NCI-H526 (cell line): ENCODE data around the gene RAET1E.
"Not testable (repeated sequence)": the region's sequence is repeated elsewhere in the genome, so short reads cannot be mapped to it uniquely, and the experiment has no call there.

Source experiments
- DNase-seq, 2 experiments: peaks; one replicate each; lab custom pipeline; 2025; lab: John Stamatoyannopoulos, UW

RAET1E gene

GRCh38 chr6:149927025-149927424 lies 29.1 kb upstream of the RAET1E start:
- not testable (repeated sequence) for DNase-seq

DNA sequence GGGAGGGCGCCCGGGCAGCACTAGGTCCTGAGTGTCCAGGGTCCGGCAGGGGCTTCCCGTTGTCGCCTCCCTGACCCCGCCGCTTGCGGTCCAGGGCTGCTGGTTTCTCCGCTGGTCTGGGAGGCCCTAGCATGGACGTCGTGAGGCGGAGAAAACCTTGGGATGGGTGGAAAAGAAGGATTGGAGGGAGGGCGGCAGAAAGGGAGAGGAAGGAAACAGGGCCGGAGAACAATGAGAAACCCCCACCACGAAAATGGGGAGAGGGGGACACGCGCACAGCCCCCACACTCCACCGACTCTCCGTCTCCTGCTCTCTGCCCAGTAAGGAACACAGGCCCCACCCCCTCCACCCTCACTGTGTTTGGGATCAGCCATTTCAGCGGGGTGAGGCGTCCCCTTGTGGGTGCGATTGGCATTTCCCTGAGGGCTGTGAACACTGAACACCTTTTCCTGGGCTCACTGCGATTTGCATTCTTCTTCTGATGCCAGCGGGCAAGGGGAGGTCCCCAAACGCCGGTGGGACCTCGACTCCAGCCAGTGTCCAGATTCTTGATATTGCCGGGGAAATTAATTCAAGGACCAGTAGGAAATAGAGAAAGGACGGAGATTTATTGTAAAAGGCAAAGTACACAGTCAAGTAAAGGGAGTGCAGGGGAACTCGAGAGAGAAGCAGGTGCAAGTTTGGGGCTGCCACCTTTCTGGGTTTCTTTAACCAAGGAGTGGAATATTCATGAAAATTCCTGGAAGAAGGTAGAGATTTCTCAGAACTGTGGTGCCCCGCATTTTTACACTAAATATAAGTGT lies 28.3 kb upstream of the RAET1E start:
- peak; percentile 64 to 92 for DNase-seq

GRCh38 chr6:149925253-149925973 lies 27.5 kb upstream of the RAET1E start:
- peak in 1 of 2 experiments; percentile 51 for DNase-seq

GRCh38 chr6:149924933-149925252 lies 27.0 kb upstream of the RAET1E start:
- no peak for DNase-seq

DNA sequence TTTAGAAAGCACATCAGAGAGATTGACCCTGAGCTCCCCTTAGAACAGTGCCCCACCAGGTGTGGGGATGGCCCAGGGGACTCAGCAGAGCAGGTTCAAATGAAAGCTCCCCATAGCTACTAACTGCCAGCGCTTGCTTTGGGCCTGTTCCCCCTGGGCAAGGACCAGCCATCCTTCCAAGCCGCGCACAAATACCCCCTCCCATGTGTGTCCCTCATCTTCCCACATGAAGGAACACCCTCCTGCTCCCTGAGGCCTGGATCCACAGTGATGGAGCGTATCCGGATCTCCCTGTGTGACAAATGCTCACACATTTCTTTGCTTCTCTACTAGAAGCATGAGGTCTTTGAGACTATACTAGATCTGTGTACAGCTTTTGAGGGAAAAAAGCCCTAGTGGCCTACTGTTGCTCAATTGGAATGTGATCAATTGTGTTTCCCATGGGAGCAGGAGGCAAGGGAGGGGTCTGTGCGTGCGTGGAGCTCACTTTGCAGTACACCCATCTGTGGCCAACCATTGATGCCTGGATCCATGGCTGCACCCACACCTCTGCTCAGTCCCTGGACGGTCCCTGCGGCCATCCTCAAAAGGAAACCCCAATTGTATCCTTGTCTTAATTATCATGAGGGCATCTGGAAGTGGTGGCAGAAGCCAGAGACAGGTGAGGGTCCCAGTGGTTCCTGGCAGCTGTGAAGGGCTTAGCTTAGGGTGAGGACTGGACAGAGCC lies 26.5 kb upstream of the RAET1E start:
- DNase-seq = no peak

- no peak for DNase-seq
These were observed 25.5 kb upstream of the RAET1E start for GRCh38 chr6:149923327-149923986.

DNA sequence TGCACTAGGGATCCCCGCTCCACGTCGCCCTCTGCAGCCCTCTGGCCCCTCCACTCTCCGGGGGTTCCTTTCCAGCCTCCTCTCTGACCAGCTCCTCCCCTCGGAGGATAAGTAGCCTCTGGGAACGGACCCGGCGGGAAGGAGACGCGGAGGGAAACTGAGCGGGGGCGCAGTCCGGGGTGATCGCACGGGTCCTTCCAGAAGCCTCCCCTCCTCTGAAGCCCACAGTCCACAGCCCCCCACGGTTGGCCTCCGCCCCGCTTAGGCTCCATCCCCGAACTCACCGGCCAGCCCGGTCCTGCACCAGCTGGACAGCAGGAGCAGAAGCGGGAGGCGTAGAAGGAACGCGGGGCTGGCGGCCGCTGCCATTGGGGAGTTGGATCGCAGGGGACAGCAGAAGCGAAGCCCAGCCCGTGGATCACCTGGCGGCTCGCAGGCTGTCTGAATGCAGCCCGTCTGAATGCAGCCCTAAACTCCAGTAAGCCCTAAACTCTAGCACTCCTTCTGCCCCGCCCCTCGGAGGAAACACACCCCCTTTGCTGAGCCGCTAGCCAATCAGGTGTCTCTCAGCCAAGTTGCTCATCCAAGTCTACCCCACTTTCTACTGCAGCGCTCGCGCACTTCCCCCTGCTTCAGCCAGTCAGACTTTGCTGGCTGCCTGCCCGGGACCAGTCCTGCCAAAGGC lies 24.9 kb upstream of the RAET1E start, which contains the start of gene RAET1G:
Gene RAET1G (minus strand): TSS at position 480 of the 685 bp plus-strand sequence. CDS start 111 bp downstream, at position 369.
- DNase-seq = peak; percentile 85 to 91

GRCh38 chr6:149922091-149922490 lies 24.2 kb upstream of the RAET1E start:
- not testable (repeated sequence) for DNase-seq

DNA sequence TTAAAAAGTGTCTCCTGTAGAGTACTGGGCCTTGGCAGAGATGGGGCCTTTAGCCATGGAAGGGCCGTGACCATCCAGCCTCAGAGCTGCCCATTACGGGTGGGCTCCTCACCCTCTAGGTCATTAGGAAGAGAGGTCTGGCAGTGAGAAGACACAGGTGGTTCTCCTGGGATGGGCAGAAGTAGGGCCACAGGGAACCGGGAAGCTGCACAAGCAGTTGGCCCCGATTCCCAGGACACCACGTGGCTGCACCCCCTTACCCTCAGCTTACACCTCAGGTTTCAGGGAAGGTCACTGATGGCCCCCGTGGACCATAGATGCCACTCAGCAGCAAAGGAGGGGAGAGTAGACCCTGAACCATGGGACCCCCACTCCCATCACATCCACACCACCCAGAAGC lies 23.4 kb upstream of the RAET1E start:
- DNase-seq = no peak

DNA sequence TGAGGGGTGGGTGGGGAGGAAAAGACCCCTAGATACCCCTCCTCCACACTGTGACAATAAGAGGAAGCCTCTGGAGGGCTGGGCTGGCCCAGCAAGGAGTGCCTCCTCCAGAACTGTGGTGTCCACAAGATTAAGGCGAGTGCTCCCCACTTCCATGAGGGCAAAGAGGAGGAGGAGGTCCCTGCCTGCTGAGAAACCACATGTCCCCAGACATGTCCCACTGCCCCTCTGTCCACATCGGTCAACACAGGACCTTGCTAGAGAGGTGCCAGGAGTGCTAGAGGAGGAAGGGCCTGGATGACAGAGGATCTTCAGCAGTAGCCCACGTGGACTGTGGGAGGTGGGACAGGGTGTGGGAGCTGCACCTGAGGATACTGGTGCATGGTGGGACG lies 21.9 kb upstream of the RAET1E start:
- no peak for DNase-seq

GRCh38 chr6:149919126-149919833 lies 21.4 kb upstream of the RAET1E start:
- not testable (repeated sequence) for DNase-seq

DNA sequence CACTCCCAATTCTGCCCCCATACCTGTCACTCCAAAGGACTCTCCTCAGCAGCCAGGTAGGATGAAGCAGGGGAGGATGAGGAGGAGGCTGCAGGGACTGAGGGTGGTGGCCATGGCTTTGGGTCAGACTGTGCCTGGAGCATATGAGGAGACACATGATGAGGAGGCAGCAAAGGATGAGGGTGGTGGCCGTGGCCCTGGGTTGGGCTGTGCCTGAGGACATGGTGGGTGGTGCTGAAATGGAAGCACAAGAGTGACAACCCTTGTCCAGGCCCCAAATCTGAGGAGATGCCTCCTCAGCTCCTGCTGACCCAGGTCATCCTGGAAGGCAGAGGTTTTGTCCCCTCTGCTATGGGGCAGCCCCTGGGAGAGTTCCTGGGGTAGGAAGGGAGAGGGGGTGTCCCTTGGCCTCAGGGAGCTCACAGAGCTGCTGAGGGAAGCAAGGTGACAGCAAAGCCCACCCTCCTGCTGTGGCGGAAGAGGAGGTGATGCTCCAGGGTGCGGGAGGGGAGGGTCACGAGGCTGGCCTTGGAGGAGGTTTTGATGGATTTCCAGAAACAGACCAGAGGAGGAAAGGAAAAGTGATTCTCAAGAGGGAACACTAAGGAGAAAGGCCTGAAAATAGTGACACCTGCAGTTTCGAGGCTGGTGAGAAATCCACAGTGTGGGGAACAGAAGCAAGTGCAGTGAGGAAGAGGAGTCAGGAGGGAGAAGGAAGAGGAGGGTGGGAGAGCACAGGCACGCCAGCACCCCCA lies 20.4 kb upstream of the RAET1E start:
- DNase-seq = no peak

GRCh38 chr6:149917679-149918078 lies 19.8 kb upstream of the RAET1E start:
- DNase-seq = no peak

GRCh38 chr6:149915970-149916865 lies 18.3 kb upstream of the RAET1E start:
- no peak for DNase-seq

DNA sequence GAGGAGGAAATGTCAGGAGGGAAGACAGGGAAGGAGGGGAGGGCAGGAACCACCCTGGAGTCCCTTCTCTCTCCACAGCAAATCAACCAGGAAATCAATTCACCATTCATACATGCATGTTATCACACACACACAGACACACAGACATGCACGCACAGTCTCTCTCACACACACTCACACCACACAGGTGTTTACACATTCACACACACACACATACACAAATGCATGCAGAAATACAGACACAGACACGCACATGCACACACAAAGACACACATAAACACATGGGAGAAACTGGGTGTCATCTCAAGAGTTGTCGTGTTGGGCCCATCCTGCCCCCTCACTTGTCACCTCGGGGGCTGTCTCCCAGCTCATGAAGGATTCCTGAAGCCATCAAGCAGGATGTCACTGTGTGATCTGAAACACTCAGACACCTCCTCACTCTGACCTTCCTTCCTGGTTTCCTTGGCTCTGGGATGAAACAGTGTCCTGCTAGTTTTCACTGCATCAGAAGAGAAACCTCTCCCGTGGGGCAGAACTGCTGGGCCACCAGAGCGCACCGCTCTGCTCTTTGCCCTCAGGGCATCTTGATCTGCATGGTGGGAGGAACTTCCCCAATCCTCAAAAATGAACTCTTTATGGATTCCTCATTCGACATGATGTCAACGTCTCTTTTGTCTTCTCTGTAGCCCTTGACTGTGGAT lies 15.8 kb upstream of the RAET1E start:
- DNase-seq = no peak

DNA sequence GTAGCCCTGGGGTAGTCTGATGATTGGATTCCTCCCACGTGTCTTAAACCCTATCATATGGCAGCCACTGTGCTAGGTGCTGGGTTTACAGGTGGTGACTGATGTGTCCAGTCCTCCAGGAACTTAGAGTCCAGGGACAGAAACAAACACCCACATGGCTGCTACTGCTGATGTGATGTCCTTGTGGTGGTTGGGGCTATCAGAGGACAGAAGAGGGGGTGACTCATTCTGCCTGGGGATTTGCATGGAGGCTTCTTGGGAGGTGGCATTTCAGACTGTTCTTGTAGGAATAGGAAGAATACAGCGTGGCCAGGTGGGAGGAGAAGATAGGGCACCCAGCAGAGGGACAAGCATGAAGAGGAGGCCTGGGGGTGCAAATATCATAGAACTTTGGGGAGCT lies 15.2 kb upstream of the RAET1E start:
- no peak for DNase-seq

GRCh38 chr6:149912680-149913079 lies 14.8 kb upstream of the RAET1E start:
- not testable (repeated sequence) for DNase-seq

DNA sequence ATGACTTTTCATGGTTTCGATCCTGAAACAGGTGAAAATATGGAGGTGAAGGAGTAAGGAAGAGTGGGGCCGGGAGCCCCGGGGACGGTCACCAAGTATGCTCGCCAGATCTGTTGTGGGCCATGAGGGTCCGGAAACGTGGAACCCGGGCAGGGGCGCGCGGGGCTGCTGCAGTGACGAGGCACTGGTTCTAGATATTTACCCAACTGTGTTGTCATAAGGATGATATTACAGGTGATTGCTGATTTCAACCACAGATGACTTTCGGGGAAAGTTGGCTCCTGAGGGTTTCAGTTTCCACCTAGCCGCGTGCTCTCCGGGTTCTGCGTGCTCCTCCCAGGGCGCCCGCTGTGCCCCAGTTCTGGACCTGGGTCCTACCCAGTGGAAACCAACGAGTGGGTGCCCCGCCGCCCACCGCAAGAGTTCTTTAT lies 12.8 kb upstream of the RAET1E start:
- no peak for DNase-seq
